A549 (cell line): ENCODE data around the gene DVL1. TPM values are rescaled to one million over a fixed set of nuclear protein-coding genes. Genes with fewer than 3 reads are reported as not detected.

ENCODE experiments used
- ATAC-seq, 2 experiments: fragments of 200-7000 bp in 1 of 2; fragments of >200 bp in 1 of 2; cut with Nextera tagmentation in 1 of 2; cut with Tn5 transposase in 1 of 2; 3 replicates each; pipeline versions ENCODE4 v1.8.0 to v1.9.1; 2018 to 2020; ENCODE audit warnings: mild to moderate bottlenecking in 1 of 2, moderate library complexity in 1 of 2
- CTCF ChIA-PET: fragments of 300-600 bp; sonication (Branson Sonifier 250); formaldehyde crosslinking; extraction: SDS; loops from one replicate; lab custom pipeline; 2021; ENCODE audit warnings: antibody characterized with exemption, inconsistent platforms; lab: Yijun Ruan, JAX
- POLR2A ChIA-PET: fragments of 350-600 bp; formaldehyde crosslinking; extraction: SDS; loops from one replicate; lab custom pipeline; 2021; ENCODE audit warnings: antibody characterized with exemption, inconsistent platforms; lab: Yijun Ruan, JAX
- DNase-seq, 2 experiments: peaks; one replicate each; pipeline versions ENCODE4 v3.0.0 to v3.0.0-alpha.2; 2011 to 2016; ENCODE audit warnings: low read depth in 1 of 2, low spot score in 1 of 2
- FAIRE-seq: peaks from 2 replicates; lab custom pipeline; 2011; peaks lifted over from hg19 to GRCh38; lab: Jason Lieb, UNC
- H3K27ac ChIP-seq, 2 experiments: fragments of >200 bp; sonication (Bioruptor Twin); formaldehyde crosslinking; 3 replicates each; pipeline ENCODE4 v1.5.1; 2016 to 2017
- H3K4me1 ChIP-seq: fragments of >200 bp; sonication (Bioruptor Twin); formaldehyde crosslinking; 3 replicates; pipeline ENCODE4 v1.6.1; 2016
- H3K4me2 ChIP-seq: fragments of >200 bp; sonication (Bioruptor Twin); formaldehyde crosslinking; 3 replicates; pipeline ENCODE4 v1.6.1; 2016
- H3K4me3 ChIP-seq: fragments of >200 bp; sonication (Bioruptor Twin); formaldehyde crosslinking; 3 replicates; pipeline ENCODE4 v1.5.1; 2016
- H3K9me3 ChIP-seq: fragments of >200 bp; sonication (Bioruptor Twin); formaldehyde crosslinking; 3 replicates; pipeline ENCODE4 v1.6.1; 2016
- CHD2 ChIP-seq: fragments of 150-350 bp; IDR thresholded peaks from 2 replicates; pipeline ENCODE4 v1.6.1; 2014; ENCODE audit warnings: low read length; ENCODE audit not compliant: partially characterized antibody
- EHF ChIP-seq: fragments of 250-450 bp; sonication (Bioruptor Pico); IDR thresholded peaks from 2 replicates; pipeline ENCODE4 v1.5.0; 2020; ENCODE audit warnings: mild to moderate bottlenecking
- EHMT2 ChIP-seq: fragments of 200-600 bp; sonication (generic); IDR thresholded peaks from 2 replicates; pipeline ENCODE4 v1.6.1; 2016; ENCODE audit warnings: antibody characterized with exemption, low read depth, mild to moderate bottlenecking, moderate library complexity
- EP300 ChIP-seq, 2 experiments: fragments of >200 bp; sonication (Bioruptor Twin); formaldehyde crosslinking; IDR thresholded peaks; 2 replicates in 1 of 2; 3 replicates in 1 of 2; pipeline ENCODE4 v1.6.1; 2016 to 2017
- ESRRA ChIP-seq: fragments of 150-350 bp; IDR thresholded peaks from 2 replicates; pipeline ENCODE4 v1.6.1; 2014; ENCODE audit warnings: mild to moderate bottlenecking, low read length, borderline replicate concordance
- FOSL2 ChIP-seq, 2 experiments: fragments of 450-650 bp in 1 of 2; fragments of >200 bp in 1 of 2; sonication (Bioruptor Twin) in 1 of 2; formaldehyde crosslinking; IDR thresholded peaks; 2 replicates each; pipeline versions ENCODE4 v1.5.0 to v1.6.1; 2016 to 2020; ENCODE audit warnings: mild to moderate bottlenecking in 1 of 2, moderate library complexity in 1 of 2
- FOXS1 ChIP-seq: fragments of 250-450 bp; sonication (Bioruptor Pico); IDR thresholded peaks from 2 replicates; pipeline ENCODE4 v1.5.0; 2020; ENCODE audit warnings: mild to moderate bottlenecking, moderate library complexity
- HDAC2 ChIP-seq: fragments of 200-600 bp; sonication (generic); IDR thresholded peaks from 2 replicates; pipeline ENCODE4 v1.6.1; 2016
- HOXB13 ChIP-seq: fragments of 250-450 bp; sonication (Bioruptor Pico); IDR thresholded peaks from 2 replicates; pipeline ENCODE4 v1.5.0; 2020; ENCODE audit warnings: low read depth, mild to moderate bottlenecking, moderate library complexity
- JUN ChIP-seq, 2 experiments: fragments of >200 bp; sonication (Bioruptor Twin); formaldehyde crosslinking; IDR thresholded peaks; 2 replicates in 1 of 2; 3 replicates in 1 of 2; pipeline ENCODE4 v1.6.1; 2016 to 2017
- KDM1A ChIP-seq: fragments of 200-600 bp; sonication (generic); IDR thresholded peaks from 2 replicates; pipeline ENCODE4 v1.6.1; 2016; ENCODE audit warnings: low read depth, mild to moderate bottlenecking
- KDM5A ChIP-seq: fragments of 200-600 bp; sonication (generic); IDR thresholded peaks from 2 replicates; pipeline ENCODE4 v1.6.1; 2016; ENCODE audit warnings: antibody characterized with exemption, mild to moderate bottlenecking
- MAFK ChIP-seq: fragments of 450-650 bp; IDR thresholded peaks from 2 replicates; pipeline ENCODE4 v1.6.1; 2014; ENCODE audit not compliant: partially characterized antibody
- NR3C1 ChIP-seq: fragments of >200 bp; sonication (Bioruptor Twin); formaldehyde crosslinking; IDR thresholded peaks from 3 replicates; pipeline ENCODE4 v1.6.1; 2017
- PHF8 ChIP-seq: fragments of 200-600 bp; sonication (generic); IDR thresholded peaks from 2 replicates; pipeline ENCODE4 v1.6.1; 2016; ENCODE audit warnings: low read depth, mild to moderate bottlenecking, antibody characterized with exemption, moderate library complexity, borderline replicate concordance
- POLR2AphosphoS2 ChIP-seq: conservative IDR thresholded peaks from 2 replicates; pipeline ENCODE4 v1.6.1; 2012; ENCODE audit warnings: low read length, improper control_type of control experiment, inconsistent platforms
- RFX5 ChIP-seq: fragments of 450-650 bp; IDR thresholded peaks from 2 replicates; pipeline ENCODE4 v1.7.1; 2014; ENCODE audit warnings: antibody characterized with exemption, mild to moderate bottlenecking, moderate library complexity
- SMC3 ChIP-seq: fragments of >200 bp; sonication (Bioruptor Twin); formaldehyde crosslinking; IDR thresholded peaks from 3 replicates; pipeline ENCODE4 v1.6.1; 2018; ENCODE audit warnings: inconsistent platforms
- TFCP2L1 ChIP-seq: fragments of 250-450 bp; sonication (Bioruptor Pico); IDR thresholded peaks from 2 replicates; pipeline ENCODE4 v1.5.0; 2021; ENCODE audit warnings: mild to moderate bottlenecking
- ZFP36 ChIP-seq: fragments of 450-650 bp; IDR thresholded peaks from 2 replicates; pipeline ENCODE4 v1.6.1; 2014; ENCODE audit warnings: borderline replicate concordance; ENCODE audit not compliant: partially characterized antibody
- ZNF302 ChIP-seq: fragments of 250-450 bp; sonication (Bioruptor Pico); IDR thresholded peaks from 2 replicates; pipeline ENCODE4 v1.9.0; 2021; ENCODE audit warnings: inconsistent platforms, mild to moderate bottlenecking, moderate library complexity
- WGBS: methylation state at CpG from one replicate; pipeline ENCODE4 v1.1.6; 2017; ENCODE audit errors: missing lambda C conversion rate; 5-methylcytosine and 5-hydroxymethylcytosine counted together
- polyA plus RNA-seq, 4 experiments: library from polyadenylated mRNA; depleted of rRNA in 3 of 4; stranded (reverse); fragments of >200 nt; fragmentation: RNase III in 1 of 4; extraction: RNeasy Plus Mini Kit Qiagen cat#74134 plus additional on column Dnase treatment in 1 of 4; gene quantifications; 2 replicates in 3 of 4; 3 replicates in 1 of 4; pipeline ENCODE4 v1.2.3, GENCODE V29; 2011 to 2017
- TF ChIP-seq, protein P1 (sequence below): fragments of 250-450 bp; sonication (Bioruptor Pico); IDR thresholded peaks from 2 replicates; pipeline ENCODE4 v1.5.0; 2020; ENCODE audit warnings: low read depth, mild to moderate bottlenecking, moderate library complexity
- TF ChIP-seq, protein P2 (sequence below): fragments of >200 bp; sonication (Bioruptor Twin); formaldehyde crosslinking; IDR thresholded peaks from 2 replicates; pipeline ENCODE4 v1.6.1; 2016
- TF ChIP-seq, protein P3 (sequence below): fragments of 200-600 bp; sonication (generic); IDR thresholded peaks from 2 replicates; pipeline ENCODE4 v1.6.1; 2016; ENCODE audit warnings: antibody characterized with exemption, mild to moderate bottlenecking, moderate library complexity
- TF ChIP-seq, protein P4 (sequence below): fragments of 150-350 bp; IDR thresholded peaks from 2 replicates; pipeline ENCODE4 v1.6.1; 2014; ENCODE audit warnings: low read depth, mild to moderate bottlenecking, low read length
- TF ChIP-seq, protein P5 (sequence below): IDR thresholded peaks from 2 replicates; pipeline ENCODE4 v1.6.1; 2012
- TF ChIP-seq, protein P6 (sequence below): fragments of 250-450 bp; sonication (Bioruptor Pico); IDR thresholded peaks from 2 replicates; pipeline ENCODE4 v1.5.0; 2021; ENCODE audit warnings: mild to moderate bottlenecking, moderate library complexity, borderline replicate concordance

DVL1 gene
- polyA plus RNA-seq, 2 of the 4 experiments (the other 2 are of a cell fraction), result 12.1 to 48.3 TPM

DNA sequence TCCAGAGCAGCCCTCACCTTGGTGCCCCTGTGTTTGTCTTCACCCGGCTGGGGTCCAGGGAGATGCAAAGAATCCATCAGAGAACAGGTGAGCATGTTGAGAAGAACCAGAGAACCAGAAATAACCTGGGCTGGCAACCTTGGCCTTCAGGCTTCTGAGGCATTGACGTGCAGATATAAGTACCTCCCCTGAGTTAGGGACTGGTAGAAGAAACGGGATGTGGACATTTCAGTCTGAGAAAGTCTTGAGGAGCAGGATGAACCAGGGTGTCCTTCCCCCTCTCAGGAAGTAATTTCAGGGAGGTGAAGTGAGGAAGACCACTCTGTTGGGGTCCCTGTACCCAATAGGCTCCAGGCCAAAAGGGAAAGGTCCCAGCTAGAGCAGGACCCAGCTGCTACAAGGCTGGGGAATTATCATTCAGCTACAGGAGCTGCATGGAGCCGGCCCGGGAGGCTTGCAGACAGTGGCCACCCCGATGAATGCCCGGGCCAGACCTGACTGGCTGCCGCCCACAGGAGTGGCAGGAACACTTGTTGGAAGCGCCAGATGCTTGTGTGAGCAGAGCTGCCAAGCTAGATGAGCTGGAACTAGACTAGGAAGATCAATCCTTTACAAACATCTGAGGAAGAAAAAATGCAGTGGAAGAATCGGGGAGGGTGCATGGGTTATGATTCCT is 27.5 kb upstream of the DVL1 start:
- peak overlapping the region; percentile 75; the same call in 2 of the 3 replicates for H3K4me2 ChIP-seq
- peaks cover 14% of the 10 kb centered on the region for H3K4me1 ChIP-seq
- ChIA-PET POLR2A (no interaction called here), CTCF (interaction anchor here (0.7 kb wide), 1 partner anchor 28 kb away, joined by 3 read pairs; no protein-coding TSS in a partner anchor)
- FAIRE-seq (no peak), ATAC-seq (no peak), DNase-seq (no peak)
- TF ChIP-seq POLR2AphosphoS2 (no peak), ZNF302 (CRISPR knock-in tag) (no peak), EHF (CRISPR knock-in tag) (no peak), PHF8 (no peak), HOXB13 (no peak), EP300 (IDR thresholded peaks at IDR 0.05) (no peak), ZFP36 (no peak), KDM5A (no peak), MAFK (no peak)
- TF ChIP-seq, protein P1, sequence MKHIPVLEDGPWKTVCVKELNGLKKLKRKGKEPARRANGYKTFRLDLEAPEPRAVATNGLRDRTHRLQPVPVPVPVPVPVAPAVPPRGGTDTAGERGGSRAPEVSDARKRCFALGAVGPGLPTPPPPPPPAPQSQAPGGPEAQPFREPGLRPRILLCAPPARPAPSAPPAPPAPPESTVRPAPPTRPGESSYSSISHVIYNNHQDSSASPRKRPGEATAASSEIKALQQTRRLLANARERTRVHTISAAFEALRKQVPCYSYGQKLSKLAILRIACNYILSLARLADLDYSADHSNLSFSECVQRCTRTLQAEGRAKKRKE (CRISPR knock-in tag), result no peak
- TF ChIP-seq, protein P2, sequence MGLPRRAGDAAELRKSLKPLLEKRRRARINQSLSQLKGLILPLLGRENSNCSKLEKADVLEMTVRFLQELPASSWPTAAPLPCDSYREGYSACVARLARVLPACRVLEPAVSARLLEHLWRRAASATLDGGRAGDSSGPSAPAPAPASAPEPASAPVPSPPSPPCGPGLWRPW, result no peak
- H3K9me3 ChIP-seq, result no peaks in the 10 kb centered on the region
- WGBS, result 91% methylated on average over 5 of the region's 10 CpGs
- H3K4me3 ChIP-seq, result no peak overlapping the region
- H3K27ac ChIP-seq, result no peak overlapping the region

DNA sequence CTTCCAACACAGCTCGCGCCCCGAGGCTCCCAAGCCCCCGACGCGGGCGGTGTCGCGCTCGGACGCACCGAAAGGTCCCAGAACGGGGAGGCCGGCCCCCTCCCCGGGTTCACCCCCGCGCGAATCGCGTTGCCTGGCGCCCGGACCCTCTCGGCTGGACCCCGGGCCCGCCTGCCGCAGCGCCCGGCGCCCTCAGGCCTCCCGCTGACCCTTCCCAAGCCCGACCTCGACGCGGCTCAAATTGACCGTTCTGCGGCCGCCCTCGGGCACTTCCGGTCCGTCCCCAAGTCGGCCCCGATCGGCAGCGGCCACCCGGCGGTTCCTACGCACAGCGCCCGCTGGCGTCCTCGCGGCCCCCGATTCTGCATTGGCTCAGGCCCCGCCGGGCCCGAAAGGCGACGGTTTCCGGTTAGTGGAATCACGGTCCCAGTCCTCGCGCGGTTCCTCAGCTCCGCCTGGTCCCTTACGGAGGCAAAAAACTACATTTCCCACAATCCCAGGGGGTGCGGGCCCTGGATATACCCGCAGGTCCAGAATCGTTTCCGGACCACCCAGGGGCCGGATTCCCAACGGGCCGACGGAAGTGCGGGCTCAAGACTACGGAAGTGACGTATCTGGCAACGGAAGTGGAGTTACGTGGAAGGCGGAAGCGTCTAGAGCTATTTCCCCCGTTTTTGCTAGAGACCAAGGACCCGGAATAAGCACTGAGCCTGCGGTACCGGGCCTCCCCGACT is 25.9 kb upstream of the DVL1 start, which contains the start of gene AURKAIP1:
Gene AURKAIP1 (minus strand): TSS at position 279 of the 734 bp plus-strand sequence. CDS start 451 bp downstream, outside the sequence.
- ChIA-PET CTCF (interaction anchor here (0.6 to 2.6 kb wide), 8 partner anchors 10 to 130 kb away, joined by 3 to 10 read pairs (median 4); partner anchors contain the start of gene DVL1), POLR2A (interaction anchor here (0.6 to 2.3 kb wide), 11 partner anchors 9 to 279 kb away, joined by 3 to 20 read pairs (median 4); partner anchors contain the start of genes CCNL2 and MRPL20)
- peak within 1 kb of the TSS; percentile 89 for H3K4me2 ChIP-seq
- FAIRE-seq (no peak), DNase-seq (peak; percentile 96 to 99), ATAC-seq (peak; percentile 93 to 95)
- peaks cover 14% of the 10 kb centered on the region for H3K4me1 ChIP-seq
- 1% methylated on average over 14 of the region's 85 CpGs for WGBS
- H3K27ac ChIP-seq, result peak within 1 kb of the TSS; percentile 96 to 98
- H3K4me3 ChIP-seq, result peak within 1 kb of the TSS; percentile 94
- H3K9me3 ChIP-seq, result no peaks in the 10 kb centered on the region
- TF ChIP-seq TFCP2L1, result no peak
- 0 out of 3 replicates have a peak, but pooled peaks have one; percentile 11 for TF ChIP-seq SMC3
- peak; percentile 79 to 81 for TF ChIP-seq JUN (IDR thresholded peaks at IDR 0.05)
- no peak for TF ChIP-seq ZNF302 (CRISPR knock-in tag)
- TF ChIP-seq FOSL2 (IDR thresholded peaks at IDR 0.05), result no peak
- peak; percentile 44 for TF ChIP-seq FOSL2 (CRISPR knock-in tag; IDR thresholded peaks at IDR 0.05)
- TF ChIP-seq KDM1A, result no peak
- no peak for TF ChIP-seq ESRRA
- no peak for TF ChIP-seq HDAC2
- TF ChIP-seq, protein P3, sequence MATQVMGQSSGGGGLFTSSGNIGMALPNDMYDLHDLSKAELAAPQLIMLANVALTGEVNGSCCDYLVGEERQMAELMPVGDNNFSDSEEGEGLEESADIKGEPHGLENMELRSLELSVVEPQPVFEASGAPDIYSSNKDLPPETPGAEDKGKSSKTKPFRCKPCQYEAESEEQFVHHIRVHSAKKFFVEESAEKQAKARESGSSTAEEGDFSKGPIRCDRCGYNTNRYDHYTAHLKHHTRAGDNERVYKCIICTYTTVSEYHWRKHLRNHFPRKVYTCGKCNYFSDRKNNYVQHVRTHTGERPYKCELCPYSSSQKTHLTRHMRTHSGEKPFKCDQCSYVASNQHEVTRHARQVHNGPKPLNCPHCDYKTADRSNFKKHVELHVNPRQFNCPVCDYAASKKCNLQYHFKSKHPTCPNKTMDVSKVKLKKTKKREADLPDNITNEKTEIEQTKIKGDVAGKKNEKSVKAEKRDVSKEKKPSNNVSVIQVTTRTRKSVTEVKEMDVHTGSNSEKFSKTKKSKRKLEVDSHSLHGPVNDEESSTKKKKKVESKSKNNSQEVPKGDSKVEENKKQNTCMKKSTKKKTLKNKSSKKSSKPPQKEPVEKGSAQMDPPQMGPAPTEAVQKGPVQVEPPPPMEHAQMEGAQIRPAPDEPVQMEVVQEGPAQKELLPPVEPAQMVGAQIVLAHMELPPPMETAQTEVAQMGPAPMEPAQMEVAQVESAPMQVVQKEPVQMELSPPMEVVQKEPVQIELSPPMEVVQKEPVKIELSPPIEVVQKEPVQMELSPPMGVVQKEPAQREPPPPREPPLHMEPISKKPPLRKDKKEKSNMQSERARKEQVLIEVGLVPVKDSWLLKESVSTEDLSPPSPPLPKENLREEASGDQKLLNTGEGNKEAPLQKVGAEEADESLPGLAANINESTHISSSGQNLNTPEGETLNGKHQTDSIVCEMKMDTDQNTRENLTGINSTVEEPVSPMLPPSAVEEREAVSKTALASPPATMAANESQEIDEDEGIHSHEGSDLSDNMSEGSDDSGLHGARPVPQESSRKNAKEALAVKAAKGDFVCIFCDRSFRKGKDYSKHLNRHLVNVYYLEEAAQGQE, result peak; percentile 89
- TF ChIP-seq, protein P4, sequence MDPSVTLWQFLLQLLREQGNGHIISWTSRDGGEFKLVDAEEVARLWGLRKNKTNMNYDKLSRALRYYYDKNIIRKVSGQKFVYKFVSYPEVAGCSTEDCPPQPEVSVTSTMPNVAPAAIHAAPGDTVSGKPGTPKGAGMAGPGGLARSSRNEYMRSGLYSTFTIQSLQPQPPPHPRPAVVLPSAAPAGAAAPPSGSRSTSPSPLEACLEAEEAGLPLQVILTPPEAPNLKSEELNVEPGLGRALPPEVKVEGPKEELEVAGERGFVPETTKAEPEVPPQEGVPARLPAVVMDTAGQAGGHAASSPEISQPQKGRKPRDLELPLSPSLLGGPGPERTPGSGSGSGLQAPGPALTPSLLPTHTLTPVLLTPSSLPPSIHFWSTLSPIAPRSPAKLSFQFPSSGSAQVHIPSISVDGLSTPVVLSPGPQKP, result peak; percentile 51; the same call in 1 of the 2 replicates
- peak; percentile 87 for TF ChIP-seq CHD2
- TF ChIP-seq, protein P5, sequence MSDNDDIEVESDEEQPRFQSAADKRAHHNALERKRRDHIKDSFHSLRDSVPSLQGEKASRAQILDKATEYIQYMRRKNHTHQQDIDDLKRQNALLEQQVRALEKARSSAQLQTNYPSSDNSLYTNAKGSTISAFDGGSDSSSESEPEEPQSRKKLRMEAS, result peak; percentile 87
- TF ChIP-seq NR3C1, result no peak
- no peak for TF ChIP-seq EHMT2
- TF ChIP-seq RFX5, result peak; percentile 59
- peak; percentile 67; the same call in 1 of the 2 replicates for TF ChIP-seq PHF8
- TF ChIP-seq EHF (CRISPR knock-in tag), result peak; percentile 61; the same call in 1 of the 2 replicates
- TF ChIP-seq, protein P6, sequence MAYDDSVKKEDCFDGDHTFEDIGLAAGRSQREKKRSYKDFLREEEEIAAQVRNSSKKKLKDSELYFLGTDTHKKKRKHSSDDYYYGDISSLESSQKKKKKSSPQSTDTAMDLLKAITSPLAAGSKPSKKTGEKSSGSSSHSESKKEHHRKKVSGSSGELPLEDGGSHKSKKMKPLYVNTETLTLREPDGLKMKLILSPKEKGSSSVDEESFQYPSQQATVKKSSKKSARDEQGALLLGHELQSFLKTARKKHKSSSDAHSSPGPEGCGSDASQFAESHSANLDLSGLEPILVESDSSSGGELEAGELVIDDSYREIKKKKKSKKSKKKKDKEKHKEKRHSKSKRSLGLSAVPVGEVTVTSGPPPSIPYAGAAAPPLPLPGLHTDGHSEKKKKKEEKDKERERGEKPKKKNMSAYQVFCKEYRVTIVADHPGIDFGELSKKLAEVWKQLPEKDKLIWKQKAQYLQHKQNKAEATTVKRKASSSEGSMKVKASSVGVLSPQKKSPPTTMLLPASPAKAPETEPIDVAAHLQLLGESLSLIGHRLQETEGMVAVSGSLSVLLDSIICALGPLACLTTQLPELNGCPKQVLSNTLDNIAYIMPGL (CRISPR knock-in tag), result peak; percentile 75; the same call in 1 of the 2 replicates
- TF ChIP-seq FOXS1 (CRISPR knock-in tag), result peak; percentile 58
